ENCODE results near the gene SGTA. TPM values are rescaled to one million over a fixed set of nuclear protein-coding genes. Genes with fewer than 3 reads are reported as not detected.

Gene SGTA
- total and polyA plus RNA-seq, 2 of the 13 experiments (the other 11 are each of a cell fraction or from before 2014, with no cell fraction given): 43.9 to 47.4 TPM

DNA sequence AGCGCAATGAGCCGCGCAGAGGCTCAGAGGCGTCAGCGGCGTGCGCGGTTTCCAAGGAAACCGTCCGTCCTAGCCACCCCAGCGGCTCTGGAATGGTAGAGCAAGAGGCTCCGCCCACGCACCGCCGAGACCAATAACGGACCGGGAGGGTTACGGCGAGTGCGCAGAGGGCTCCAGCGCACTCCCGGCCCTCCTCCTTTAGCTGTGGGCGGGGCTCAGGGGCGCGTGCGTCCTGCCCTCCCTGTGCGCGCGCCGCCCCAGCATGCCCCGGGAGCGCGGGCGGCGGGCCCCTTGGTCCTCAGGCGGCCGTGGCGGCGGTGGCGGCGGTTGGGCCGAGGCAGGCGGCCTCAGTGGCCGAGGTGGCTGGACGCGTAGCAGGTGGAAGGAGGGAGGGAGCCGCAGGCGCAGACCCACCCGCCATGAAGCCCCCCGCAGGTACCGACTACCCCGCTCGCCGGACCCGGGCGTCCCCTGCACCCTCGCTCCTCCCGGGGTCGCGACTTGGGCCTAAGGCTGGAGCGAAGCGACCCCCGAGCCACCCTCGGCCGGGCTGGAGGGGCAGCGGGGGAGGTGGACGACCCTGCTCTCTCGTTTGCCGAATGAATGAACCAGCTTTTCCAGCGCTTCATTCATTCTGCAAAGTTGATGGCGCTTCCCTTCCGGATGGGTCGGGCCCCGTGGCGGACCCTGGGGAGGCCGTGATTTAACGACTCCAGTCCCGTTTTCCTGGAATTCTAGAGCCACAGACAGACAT, 2.3 kb upstream of the SGTA start, which contains the start of gene THOP1 (continued):
- TF ChIP-seq, protein P1, sequence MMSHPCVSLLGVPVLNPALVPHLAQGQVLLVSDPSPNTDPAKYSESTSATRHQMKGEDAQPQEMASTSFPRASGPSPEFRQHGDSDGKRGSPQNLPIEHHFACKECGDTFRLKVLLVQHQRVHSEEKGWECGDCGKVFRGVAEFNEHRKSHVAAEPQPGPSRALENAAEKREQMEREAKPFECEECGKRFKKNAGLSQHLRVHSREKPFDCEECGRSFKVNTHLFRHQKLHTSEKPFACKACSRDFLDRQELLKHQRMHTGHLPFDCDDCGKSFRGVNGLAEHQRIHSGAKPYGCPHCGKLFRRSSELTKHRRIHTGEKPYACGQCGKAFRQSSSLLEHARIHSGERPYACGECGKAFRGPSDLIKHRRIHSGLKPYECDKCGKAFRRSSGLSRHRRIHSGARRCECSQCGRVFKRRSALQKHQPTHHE (CRISPR knock-in tag; IDR thresholded peaks at IDR 0.05; ENCODE audit: borderline replicate concordance): 0 out of 2 replicates have a peak, but pooled peaks have one; percentile 60
- TF ChIP-seq ZNF282 (IDR thresholded peaks at IDR 0.05; ENCODE audit: partially characterized antibody) (no peak), KDM5A (IDR thresholded peaks at IDR 0.05; ENCODE audit: borderline replicate concordance, low read length) (peak; percentile 69), ZNF776 (CRISPR knock-in tag; IDR thresholded peaks at IDR 0.05) (peak; percentile 84; the same call in 1 of the 2 replicates), LCORL (IDR thresholded peaks at IDR 0.05) (no peak), LCORL (CRISPR knock-in tag; IDR thresholded peaks at IDR 0.05) (peak; percentile 22; the same call in 1 of the 2 replicates), SMAD3 (CRISPR knock-in tag; IDR thresholded peaks at IDR 0.05) (no peak), CENPT (CRISPR knock-in tag; IDR thresholded peaks at IDR 0.05; ENCODE audit: low read depth) (peak; percentile 64; the same call in 1 of the 2 replicates), ZNF432 (CRISPR knock-in tag; IDR thresholded peaks at IDR 0.05; ENCODE audit: borderline replicate concordance) (no peak), ZBTB7A (CRISPR knock-in tag; IDR thresholded peaks at IDR 0.05) (peak; percentile 61; the same call in 1 of the 2 replicates), KDM2A (CRISPR knock-in tag; IDR thresholded peaks at IDR 0.05; ENCODE audit: borderline replicate concordance, low read depth) (peak; percentile 22; the same call in 1 of the 2 replicates), NONO (IDR thresholded peaks at IDR 0.05) (no peak), NONO (CRISPR knock-in tag; conservative IDR thresholded peaks at IDR 0.05) (peak; percentile 51; the same call in 1 of the 2 replicates), MZF1 (CRISPR knock-in tag; IDR thresholded peaks at IDR 0.05; ENCODE audit: borderline replicate concordance) (no peak), PREB (CRISPR knock-in tag; IDR thresholded peaks at IDR 0.05) (no peak), ZFX (CRISPR knock-in tag; IDR thresholded peaks at IDR 0.05; ENCODE audit: low read depth) (peak; percentile 95), MED8 (CRISPR knock-in tag; IDR thresholded peaks at IDR 0.05; ENCODE audit: insufficient replicate concordance) (peak; percentile 53), GATA4 (IDR thresholded peaks at IDR 0.05; ENCODE audit: borderline replicate concordance, low read depth) (peak; percentile 18; the same call in 1 of the 2 replicates), TRAFD1 (CRISPR knock-in tag; IDR thresholded peaks at IDR 0.05; ENCODE audit: borderline replicate concordance) (no peak), RFX1 (IDR thresholded peaks at IDR 0.05) (peak; percentile 80), AKAP8 (CRISPR knock-in tag; IDR thresholded peaks at IDR 0.05) (peak; percentile 55; the same call in 1 of the 2 replicates), RARA (CRISPR knock-in tag; IDR thresholded peaks at IDR 0.05) (0 out of 2 replicates have a peak, but pooled peaks have one; percentile 20), FOXM1 (CRISPR knock-in tag; IDR thresholded peaks at IDR 0.05) (no peak), ZNF30 (CRISPR knock-in tag; IDR thresholded peaks at IDR 0.05) (no peak), ZBTB42 (CRISPR knock-in tag; IDR thresholded peaks at IDR 0.05) (0 out of 2 replicates have a peak, but pooled peaks have one; percentile 7), MTERF4 (CRISPR knock-in tag; IDR thresholded peaks at IDR 0.05) (peak; percentile 87)

Measured in HepG2 (cell line).